ENCODE results near the gene SPATA6. TPM values are rescaled to one million over a fixed set of nuclear protein-coding genes. Genes with fewer than 3 reads are reported as not detected.
A peak's percentile ranks its signal among the peaks of the same experiment; 100 is the strongest.
"Not testable (repeated sequence)": the region's sequence is repeated elsewhere in the genome, so short reads cannot be mapped to it uniquely, and the experiment has no call there.

The SPATA6 gene
- 1 to 10 TPM; 3.7 to 7.2 (median 4.9) TPM for total RNA-seq
- 2.4 TPM for total RNA-seq (2013)
- total RNA-seq, result 0.57 to 4.6 (median 2.4) reads per million in 29 experiments

- H3K27ac Mint-ChIP-seq, result peak within 1 kb of the TSS; percentile 82 to 83
- no peaks in the 10 kb centered on the region for H3K9me3 Mint-ChIP-seq
- Histone ChIP-seq H3K36me3 (ENCODE audit: control insufficient read depth in 2 of 2, extremely low read depth in 1 of 2, insufficient read depth in 1 of 2, low read length in 1 of 2) (no peaks in the 10 kb centered on the region), H3K4me3 (ENCODE audit: control insufficient read depth in 1 of 2, extremely low read depth in 1 of 2, low read length in 1 of 2) (peak within 1 kb of the TSS; percentile 63 to 65), H3K9me3 (no peaks in the 10 kb centered on the region), H3K27ac (ENCODE audit: low read length) (peak within 1 kb of the TSS; percentile 60), H3K4me1 (ENCODE audit: control insufficient read depth in 1 of 2, extremely low read depth in 1 of 2, insufficient read depth in 2 of 2, low read length in 2 of 2) (peaks cover 3 to 21% of the 10 kb centered on the region in 2 experiments), H3K27me3 (replicated peaks in 1 of 2; ENCODE audit: control insufficient read depth in 2 of 2, extremely low read depth in 1 of 2, insufficient read depth in 2 of 2, low read length in 1 of 2) (peaks cover 0 to 5% of the 10 kb centered on the region in 2 experiments)
- DNase-seq (peak; percentile 76 to 96 (median 90)), ATAC-seq (replicated peaks in 1 of 4) (peak; percentile 92 to 97 (median 94))
- H3K27me3 Mint-ChIP-seq, result peaks cover 0 to 11% of the 10 kb centered on the region in 2 donors
- H3K4me3 Mint-ChIP-seq, result peak within 1 kb of the TSS; percentile 89 to 98 (median 90)
- WGBS (ENCODE audit: insufficient coverage), result 1% methylated on average over 64 of the region's 73 CpGs
- peaks cover 29 to 37% (median 33%) of the 10 kb centered on the region in 3 donors for H3K4me1 Mint-ChIP-seq
- CTCF ChIA-PET, result interaction anchor here in 1 of 2 donors (0.6 to 1.0 kb wide), 2 partner anchors 21 to 61 kb away, joined by 3 read pairs; no protein-coding TSS in a partner anchor
- POLR2A ChIA-PET, result interaction anchor here (0.6 to 0.7 kb wide), 2 partner anchors 8 to 15 kb away, joined by 8 to 10 read pairs; no protein-coding TSS in a partner anchor
- H3K36me3 Mint-ChIP-seq, result peaks cover 2% of the 10 kb centered on the region
Measured at GRCh38 chr1:48471691-48472576, at the start of gene SPATA6. Gene SPATA6, minus strand, starts transcription at chr1:48472204. Its CDS starts 196 bp downstream, at chr1:48472008.

- CTCF ChIA-PET; H3K27ac Mint-ChIP-seq; H3K27ac ChIP-seq (ENCODE audit: low read length); H3K36me3 Mint-ChIP-seq; H3K9me3 Mint-ChIP-seq; H3K4me1 Mint-ChIP-seq; H3K4me3 Mint-ChIP-seq; H3K27me3 ChIP-seq (replicated peaks in 1 of 2; ENCODE audit: control insufficient read depth in 2 of 2, extremely low read depth in 1 of 2, insufficient read depth in 2 of 2, low read length in 1 of 2); H3K9me3 ChIP-seq; H3K4me1 ChIP-seq (ENCODE audit: control insufficient read depth in 1 of 2, extremely low read depth in 1 of 2, insufficient read depth in 2 of 2, low read length in 2 of 2); DNase-seq; ATAC-seq (replicated peaks in 1 of 4); POLR2A ChIA-PET; H3K4me3 ChIP-seq (ENCODE audit: control insufficient read depth in 1 of 2, extremely low read depth in 1 of 2, low read length in 1 of 2); H3K36me3 ChIP-seq (ENCODE audit: control insufficient read depth in 2 of 2, extremely low read depth in 1 of 2, insufficient read depth in 1 of 2, low read length in 1 of 2): not testable (repeated sequence)
- peaks cover 18 to 26% of the 10 kb centered on the region in 2 donors for H3K27me3 Mint-ChIP-seq
- WGBS (ENCODE audit: insufficient coverage), result no CpG with 5 or more reads among the region's 6 CpGs
Measured at GRCh38 chr1:48519896-48520295, 47.9 kb upstream of the SPATA6 start.

- no peaks in the 10 kb centered on the region for H3K36me3 ChIP-seq (ENCODE audit: control insufficient read depth in 2 of 2, extremely low read depth in 1 of 2, insufficient read depth in 1 of 2, low read length in 1 of 2)
- H3K9me3 ChIP-seq, result no peaks in the 10 kb centered on the region
- DNase-seq (no peak), ATAC-seq (replicated peaks in 1 of 4) (no peak)
- H3K4me3 ChIP-seq (ENCODE audit: control insufficient read depth in 1 of 2, extremely low read depth in 1 of 2, low read length in 1 of 2), result no peak overlapping the region
- no CpG with 5 or more reads among the region's 1 CpG for WGBS (ENCODE audit: insufficient coverage)
- H3K4me1 Mint-ChIP-seq, result no peaks in the 10 kb centered on the region
- POLR2A ChIA-PET, result no interaction called here
- no peaks in the 10 kb centered on the region for H3K4me1 ChIP-seq (ENCODE audit: control insufficient read depth in 1 of 2, extremely low read depth in 1 of 2, insufficient read depth in 2 of 2, low read length in 2 of 2)
- H3K27ac ChIP-seq (ENCODE audit: low read length), result no peak overlapping the region
- CTCF ChIA-PET, result no interaction called here
- H3K9me3 Mint-ChIP-seq, result no peaks in the 10 kb centered on the region
- no peak overlapping the region for H3K27ac Mint-ChIP-seq
- H3K4me3 Mint-ChIP-seq, result no peak overlapping the region
- H3K27me3 Mint-ChIP-seq, result peaks cover 0 to 18% of the 10 kb centered on the region in 2 donors
- no peaks in the 10 kb centered on the region for H3K27me3 ChIP-seq (replicated peaks in 1 of 2; ENCODE audit: control insufficient read depth in 2 of 2, extremely low read depth in 1 of 2, insufficient read depth in 2 of 2, low read length in 1 of 2)
- no peaks in the 10 kb centered on the region for H3K36me3 Mint-ChIP-seq
Measured at GRCh38 chr1:48506870-48507269, 34.9 kb upstream of the SPATA6 start.

GRCh38 chr1:48500541-48501450 is 28.8 kb upstream of the SPATA6 start:
- ATAC-seq (replicated peaks in 1 of 4) (no peak), DNase-seq (no peak)
- CTCF ChIA-PET, result interaction anchor here in 1 of 2 donors (0.5 to 1.1 kb wide), 3 partner anchors 10 to 390 kb away, joined by 3 to 4 read pairs (median 3); no protein-coding TSS in a partner anchor
- Mint-ChIP-seq H3K4me1 (peaks cover 4 to 9% (median 6%) of the 10 kb centered on the region in 3 donors), H3K27me3 (peaks cover 0 to 1% of the 10 kb centered on the region in 2 donors), H3K9me3 (no peaks in the 10 kb centered on the region), H3K27ac (no peak overlapping the region), H3K4me3 (no peak overlapping the region), H3K36me3 (no peaks in the 10 kb centered on the region)
- H3K27ac ChIP-seq (ENCODE audit: low read length), result no peak overlapping the region
- H3K9me3 ChIP-seq, result no peaks in the 10 kb centered on the region
- POLR2A ChIA-PET, result no interaction called here
- 61% methylated on average over 5 of the region's 12 CpGs for WGBS (ENCODE audit: insufficient coverage)
- H3K36me3 ChIP-seq (ENCODE audit: control insufficient read depth in 2 of 2, extremely low read depth in 1 of 2, insufficient read depth in 1 of 2, low read length in 1 of 2), result no peaks in the 10 kb centered on the region
- H3K4me1 ChIP-seq (ENCODE audit: control insufficient read depth in 1 of 2, extremely low read depth in 1 of 2, insufficient read depth in 2 of 2, low read length in 2 of 2), result peaks cover 0 to 5% of the 10 kb centered on the region in 2 experiments
- no peak overlapping the region for H3K4me3 ChIP-seq (ENCODE audit: control insufficient read depth in 1 of 2, extremely low read depth in 1 of 2, low read length in 1 of 2)
- peaks cover 0 to 3% of the 10 kb centered on the region in 2 experiments for H3K27me3 ChIP-seq (replicated peaks in 1 of 2; ENCODE audit: control insufficient read depth in 2 of 2, extremely low read depth in 1 of 2, insufficient read depth in 2 of 2, low read length in 1 of 2)

DNA sequence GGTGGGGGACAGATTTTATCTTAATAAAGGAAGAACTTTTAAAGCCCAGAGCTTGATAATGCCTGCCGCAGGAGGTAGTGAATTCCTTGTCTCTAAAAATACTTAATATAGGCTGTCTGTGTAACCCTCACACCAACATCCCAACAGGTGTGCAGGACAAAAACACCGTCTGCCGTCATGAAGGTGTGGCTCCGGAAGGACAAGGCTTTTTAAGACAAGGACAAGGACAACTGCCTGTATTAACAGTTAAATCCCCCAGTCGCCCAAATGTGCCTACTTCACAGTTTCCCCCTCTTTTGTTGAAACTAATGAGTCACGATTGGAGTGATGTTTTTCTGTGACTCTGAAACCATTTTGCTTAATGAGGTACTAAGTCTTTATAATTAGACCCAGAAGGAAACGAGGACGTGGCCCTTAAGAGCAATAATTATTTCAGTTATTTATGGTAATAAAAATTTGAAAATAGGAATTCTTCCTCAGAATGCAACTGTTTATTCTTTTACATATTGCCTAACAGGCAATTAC is 27.3 kb upstream of the SPATA6 start:
- H3K27me3 ChIP-seq (replicated peaks in 1 of 2; ENCODE audit: control insufficient read depth in 2 of 2, extremely low read depth in 1 of 2, insufficient read depth in 2 of 2, low read length in 1 of 2), result peaks cover 0 to 3% of the 10 kb centered on the region in 2 experiments
- ChIA-PET POLR2A (no interaction called here), CTCF (interaction anchor here (0.6 to 1.1 kb wide), 3 partner anchors 8 to 389 kb away, joined by 3 read pairs; no protein-coding TSS in a partner anchor)
- WGBS (ENCODE audit: insufficient coverage), result no CpG with 5 or more reads among the region's 8 CpGs
- no peak overlapping the region for H3K27ac Mint-ChIP-seq
- H3K9me3 Mint-ChIP-seq, result no peaks in the 10 kb centered on the region
- H3K4me1 ChIP-seq (ENCODE audit: control insufficient read depth in 1 of 2, extremely low read depth in 1 of 2, insufficient read depth in 2 of 2, low read length in 2 of 2), result peaks cover 0 to 5% of the 10 kb centered on the region in 2 experiments
- H3K9me3 ChIP-seq, result no peaks in the 10 kb centered on the region
- no peak overlapping the region for H3K4me3 Mint-ChIP-seq
- peaks cover 4 to 9% (median 6%) of the 10 kb centered on the region in 3 donors for H3K4me1 Mint-ChIP-seq
- H3K4me3 ChIP-seq (ENCODE audit: control insufficient read depth in 1 of 2, extremely low read depth in 1 of 2, low read length in 1 of 2), result no peak overlapping the region
- H3K36me3 Mint-ChIP-seq, result no peaks in the 10 kb centered on the region
- no peak for ATAC-seq (replicated peaks in 1 of 4)
- no peak for DNase-seq
- H3K36me3 ChIP-seq (ENCODE audit: control insufficient read depth in 2 of 2, extremely low read depth in 1 of 2, insufficient read depth in 1 of 2, low read length in 1 of 2), result no peaks in the 10 kb centered on the region
- H3K27ac ChIP-seq (ENCODE audit: low read length), result no peak overlapping the region
- peaks cover 0 to 1% of the 10 kb centered on the region in 2 donors for H3K27me3 Mint-ChIP-seq

All from T-cell (primary cell).